KMS-11 (cell line): ENCODE results near the gene ZNF181.
A peak's percentile ranks its signal among the peaks of the same experiment; 100 is the strongest.
"Not testable (repeated sequence)": the region's sequence is repeated elsewhere in the genome, so short reads cannot be mapped to it uniquely, and the experiment has no call there.

ENCODE experiments used
- H2AFZ ChIP-seq: fragments of 200-600 bp; sonication (generic); 2 replicates; pipeline ENCODE4 v1.6.1; 2016; ENCODE audit warnings: antibody characterized with exemption, mixed run types, low read depth
- H3K27ac ChIP-seq: fragments of 200-600 bp; sonication (generic); 2 replicates; pipeline ENCODE4 v1.6.1; 2016; ENCODE audit warnings: mild to moderate bottlenecking, mixed run types
- H3K27me3 ChIP-seq: fragments of 200-600 bp; sonication (generic); 2 replicates; pipeline ENCODE4 v1.6.1; 2017; ENCODE audit warnings: mild to moderate bottlenecking, low read depth, mixed run types, moderate library complexity; ENCODE audit not compliant: insufficient read depth
- H3K36me3 ChIP-seq: fragments of 200-600 bp; sonication (generic); 2 replicates; pipeline ENCODE4 v1.6.1; 2017; ENCODE audit warnings: mild to moderate bottlenecking, mixed run types; ENCODE audit not compliant: insufficient read depth
- H3K4me1 ChIP-seq: fragments of 200-600 bp; sonication (generic); 2 replicates; pipeline ENCODE4 v1.6.1; 2016; ENCODE audit warnings: mild to moderate bottlenecking, low read depth, mixed run types; ENCODE audit not compliant: poor library complexity, severe bottlenecking
- H3K4me2 ChIP-seq: fragments of 200-600 bp; sonication (generic); 2 replicates; pipeline ENCODE4 v1.7.0; 2016; ENCODE audit warnings: mild to moderate bottlenecking, mixed run types
- H3K4me3 ChIP-seq: fragments of 200-600 bp; sonication (generic); IDR thresholded peaks from 2 replicates; pipeline ENCODE4 v1.6.1; 2017; ENCODE audit warnings: low read depth, low read length, mixed read lengths; ENCODE audit not compliant: insufficient read depth
- H3K79me2 ChIP-seq: fragments of 200-600 bp; sonication (generic); 2 replicates; pipeline ENCODE4 v1.6.1; 2016; ENCODE audit warnings: low read depth, mixed run types; ENCODE audit not compliant: insufficient read depth
- H3K9ac ChIP-seq: fragments of 200-600 bp; sonication (generic); 2 replicates; pipeline ENCODE4 v1.6.1; 2016; ENCODE audit warnings: mild to moderate bottlenecking, mixed run types
- H4K20me1 ChIP-seq: fragments of 200-600 bp; sonication (generic); 2 replicates; pipeline ENCODE4 v1.6.1; 2016; ENCODE audit warnings: mild to moderate bottlenecking, mixed run types; ENCODE audit not compliant: insufficient read depth
- TF ChIP-seq, protein P1 (sequence below): fragments of 200-600 bp; sonication (generic); conservative IDR thresholded peaks from 2 replicates; pipeline ENCODE4 v1.6.1; 2017; ENCODE audit warnings: low read depth, mild to moderate bottlenecking, antibody characterized with exemption, low read length, moderate library complexity, mixed read lengths

The ZNF181 gene

GRCh38 chr19:34733746-34734536, at the start of gene ZNF181:
Gene ZNF181, plus strand, starts transcription at chr19:34734243. Its CDS starts 795 bp downstream, at chr19:34735038.
- no peaks in the 10 kb centered on the region for H4K20me1 ChIP-seq
- H3K4me3 ChIP-seq: no peak within 1 kb of the TSS

DNA sequence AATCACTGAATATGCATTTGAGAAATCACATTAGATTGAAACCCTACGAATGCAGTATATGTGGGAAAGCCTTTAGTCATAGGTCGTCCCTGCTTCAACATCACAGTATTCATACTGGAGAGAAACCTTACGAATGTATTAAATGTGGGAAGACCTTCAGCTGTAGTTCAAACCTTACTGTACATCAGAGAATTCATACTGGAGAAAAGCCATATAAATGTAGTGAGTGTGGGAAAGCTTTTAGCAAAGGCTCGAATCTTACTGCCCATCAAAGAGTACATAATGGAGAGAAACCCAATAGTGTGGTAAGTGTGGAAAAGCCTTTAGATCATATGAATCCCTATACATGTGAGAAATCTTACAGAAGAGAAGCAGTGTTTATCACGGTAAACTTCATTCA, 48.8 kb upstream of the ZNF181 start:
- H3K36me3 ChIP-seq, H3K27ac ChIP-seq, H3K79me2 ChIP-seq, H2AFZ ChIP-seq, H3K9ac ChIP-seq, H3K4me2 ChIP-seq, H3K4me3 ChIP-seq, H4K20me1 ChIP-seq, H3K27me3 ChIP-seq, H3K4me1 ChIP-seq: not testable (repeated sequence)

More at GRCh38 chr19:34733746-34734536, at the start of gene ZNF181:
- Histone ChIP-seq H3K36me3 (no peaks in the 10 kb centered on the region), H3K9ac (peak within 1 kb of the TSS; percentile 65), H3K4me2 (peak within 1 kb of the TSS; percentile 51), H3K79me2 (no peaks in the 10 kb centered on the region), H3K27me3 (no peaks in the 10 kb centered on the region), H3K27ac (peak within 1 kb of the TSS; percentile 56), H2AFZ (peak within 1 kb of the TSS; percentile 96), H3K4me1 (peaks cover 6% of the 10 kb centered on the region)
- TF ChIP-seq, protein P1, sequence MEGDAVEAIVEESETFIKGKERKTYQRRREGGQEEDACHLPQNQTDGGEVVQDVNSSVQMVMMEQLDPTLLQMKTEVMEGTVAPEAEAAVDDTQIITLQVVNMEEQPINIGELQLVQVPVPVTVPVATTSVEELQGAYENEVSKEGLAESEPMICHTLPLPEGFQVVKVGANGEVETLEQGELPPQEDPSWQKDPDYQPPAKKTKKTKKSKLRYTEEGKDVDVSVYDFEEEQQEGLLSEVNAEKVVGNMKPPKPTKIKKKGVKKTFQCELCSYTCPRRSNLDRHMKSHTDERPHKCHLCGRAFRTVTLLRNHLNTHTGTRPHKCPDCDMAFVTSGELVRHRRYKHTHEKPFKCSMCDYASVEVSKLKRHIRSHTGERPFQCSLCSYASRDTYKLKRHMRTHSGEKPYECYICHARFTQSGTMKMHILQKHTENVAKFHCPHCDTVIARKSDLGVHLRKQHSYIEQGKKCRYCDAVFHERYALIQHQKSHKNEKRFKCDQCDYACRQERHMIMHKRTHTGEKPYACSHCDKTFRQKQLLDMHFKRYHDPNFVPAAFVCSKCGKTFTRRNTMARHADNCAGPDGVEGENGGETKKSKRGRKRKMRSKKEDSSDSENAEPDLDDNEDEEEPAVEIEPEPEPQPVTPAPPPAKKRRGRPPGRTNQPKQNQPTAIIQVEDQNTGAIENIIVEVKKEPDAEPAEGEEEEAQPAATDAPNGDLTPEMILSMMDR: no peak

DNA sequence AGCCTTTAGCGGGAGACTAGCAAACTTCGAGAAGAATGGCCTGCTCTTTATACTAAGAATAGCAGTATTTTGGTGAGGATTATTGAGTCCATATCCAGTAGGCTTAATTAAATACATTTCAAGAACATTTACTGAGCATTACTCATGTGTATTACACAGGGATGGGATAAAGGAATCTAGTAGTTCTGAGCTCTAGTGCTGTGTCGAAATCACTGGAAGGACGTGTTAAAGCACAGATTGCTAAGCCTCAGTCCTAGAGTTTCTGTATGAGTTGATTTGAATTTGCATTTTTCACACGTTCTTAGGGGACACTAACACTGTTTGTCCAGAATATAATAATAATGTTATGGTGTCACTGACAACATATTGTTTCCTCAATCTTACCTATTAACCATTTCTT, 47.6 kb upstream of the ZNF181 start:
- Histone ChIP-seq H3K4me3 (no peak overlapping the region), H3K9ac (no peak overlapping the region), H3K27me3 (no peaks in the 10 kb centered on the region), H3K4me1 (no peaks in the 10 kb centered on the region), H3K36me3 (no peaks in the 10 kb centered on the region), H2AFZ (no peak overlapping the region), H4K20me1 (no peaks in the 10 kb centered on the region), H3K27ac (no peak overlapping the region), H3K79me2 (no peaks in the 10 kb centered on the region), H3K4me2 (no peak overlapping the region)
- TF ChIP-seq, protein P1: no peak

GRCh38 chr19:34687348-34687747, 46.7 kb upstream of the ZNF181 start:
- Histone ChIP-seq H3K27me3 (no peaks in the 10 kb centered on the region), H3K4me1 (no peaks in the 10 kb centered on the region), H3K4me3 (no peak overlapping the region), H3K4me2 (no peak overlapping the region), H3K36me3 (no peaks in the 10 kb centered on the region), H3K27ac (no peak overlapping the region), H3K79me2 (no peaks in the 10 kb centered on the region), H4K20me1 (no peaks in the 10 kb centered on the region), H3K9ac (no peak overlapping the region), H2AFZ (no peak overlapping the region)
- TF ChIP-seq, protein P1: no peak

DNA sequence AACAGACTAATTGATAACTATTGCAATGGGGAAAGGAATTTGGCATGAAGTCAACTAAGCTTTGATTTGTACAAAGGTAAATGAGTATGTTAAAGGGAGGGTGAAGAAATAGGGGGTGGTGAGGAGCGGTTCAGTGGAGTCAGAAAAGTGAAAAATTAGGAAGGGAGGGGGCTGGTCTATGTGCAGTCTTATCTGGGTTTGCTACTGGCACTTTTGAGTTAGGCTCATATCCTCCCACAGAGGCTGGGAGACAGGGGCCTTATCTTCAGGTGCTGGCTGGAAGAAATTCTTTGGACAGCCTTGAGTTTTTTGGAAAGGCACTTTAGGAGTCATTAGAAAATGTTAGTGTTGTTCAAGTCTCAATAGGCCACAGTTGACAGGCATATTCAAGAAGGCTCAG, 45.5 kb upstream of the ZNF181 start:
- Histone ChIP-seq H3K4me2 (no peak overlapping the region), H3K4me1 (no peaks in the 10 kb centered on the region), H3K27ac (no peak overlapping the region), H3K9ac (no peak overlapping the region), H3K27me3 (no peaks in the 10 kb centered on the region), H3K36me3 (no peaks in the 10 kb centered on the region), H3K4me3 (no peak overlapping the region), H4K20me1 (no peaks in the 10 kb centered on the region), H3K79me2 (no peaks in the 10 kb centered on the region), H2AFZ (no peak overlapping the region)
- TF ChIP-seq, protein P1: no peak
